HG03060 (cell line): ENCODE results near the gene ARL6IP4.

Experiments
- ATAC-seq: cut with Tn5 transposase; IDR thresholded peaks from one replicate; pipeline ENCODE4 v1.9.1; 2021; ENCODE audit warnings: low read depth, moderate number of reproducible peaks; ENCODE audit not compliant: unreplicated experiment

ARL6IP4 gene

GRCh38 chr12:122977655-122978392 is 2.7 kb upstream of the ARL6IP4 start:
- no peak for ATAC-seq

GRCh38 chr12:122978507-122978955 is 1.9 kb upstream of the ARL6IP4 start:
- ATAC-seq = no peak

GRCh38 chr12:122979001-122979907 is 1.2 kb upstream of the ARL6IP4 start:
- ATAC-seq = no peak

DNA sequence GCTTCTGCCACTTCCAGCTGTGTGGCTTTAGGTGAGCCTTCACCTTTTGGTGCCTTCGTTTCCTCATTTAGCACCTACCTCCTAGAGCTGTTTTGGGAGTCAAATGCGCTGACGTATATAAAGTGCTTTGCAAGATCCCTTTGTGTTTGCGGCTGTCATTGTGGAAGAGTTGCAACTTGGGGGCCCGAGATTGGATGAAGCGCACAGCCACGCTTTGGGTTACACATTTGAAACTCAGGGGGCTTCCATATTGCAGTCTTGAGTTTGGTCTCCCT is 636 bp upstream of the ARL6IP4 start:
- ATAC-seq = no peak

DNA sequence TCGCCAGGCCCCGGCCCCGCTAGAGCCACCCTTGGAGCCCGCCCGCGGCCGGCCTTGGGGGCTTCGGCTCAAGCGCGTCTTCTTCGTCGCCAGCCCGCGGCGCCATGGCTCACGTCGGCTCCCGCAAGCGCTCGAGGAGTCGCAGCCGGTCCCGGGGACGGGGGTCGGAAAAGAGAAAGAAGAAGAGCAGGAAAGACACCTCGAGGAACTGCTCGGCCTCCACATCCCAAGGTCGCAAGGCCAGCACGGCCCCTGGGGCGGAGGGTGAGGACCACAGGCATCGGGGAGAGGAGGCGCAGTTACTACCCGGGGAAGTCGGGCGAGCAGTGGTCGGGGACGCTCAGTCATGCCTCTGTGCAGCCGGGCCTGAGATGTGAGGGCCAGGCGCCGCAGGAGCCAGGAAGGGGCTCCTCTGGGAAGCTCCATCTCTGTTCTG is 573 bp downstream of the ARL6IP4 start:
- ATAC-seq = no peak

DNA sequence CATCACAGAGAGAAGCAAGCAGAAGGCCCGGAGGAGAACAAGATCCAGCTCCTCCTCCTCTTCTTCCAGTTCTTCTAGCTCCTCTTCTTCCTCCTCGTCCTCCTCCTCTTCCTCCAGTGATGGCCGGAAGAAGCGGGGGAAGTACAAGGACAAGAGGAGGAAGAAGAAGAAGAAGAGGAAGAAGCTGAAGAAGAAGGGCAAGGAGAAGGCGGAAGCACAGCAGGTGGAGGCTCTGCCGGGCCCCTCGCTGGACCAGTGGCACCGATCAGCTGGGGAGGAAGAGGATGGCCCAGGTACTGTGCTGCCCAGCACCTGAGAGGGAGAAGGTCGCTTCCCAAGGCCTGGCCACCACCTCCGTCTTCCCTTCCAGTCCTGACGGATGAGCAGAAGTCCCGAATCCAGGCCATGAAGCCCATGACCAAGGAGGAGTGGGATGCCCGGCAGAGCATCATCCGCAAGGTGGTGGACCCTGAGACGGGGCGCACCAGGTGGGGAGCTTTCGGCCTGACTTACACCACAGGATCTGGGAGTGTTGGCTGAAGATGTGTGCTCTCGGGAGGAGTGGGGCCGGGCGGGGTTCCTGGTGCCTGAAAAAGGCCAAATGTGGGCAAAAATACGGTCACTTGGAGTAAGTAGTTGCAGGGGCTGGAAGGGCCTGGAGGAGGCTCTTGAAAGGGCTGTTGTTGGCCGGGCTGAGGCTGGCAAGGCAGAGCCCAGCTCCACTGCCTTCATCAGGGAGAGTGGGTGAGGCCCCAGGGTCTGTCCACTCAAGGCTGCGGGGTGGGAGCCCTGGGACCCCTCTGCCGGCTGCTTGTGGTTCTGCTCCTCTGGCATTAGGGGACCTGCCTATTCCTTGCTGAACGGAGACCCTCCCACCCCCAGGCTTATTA is 1.4 kb downstream of the ARL6IP4 start:
- ATAC-seq = no peak

DNA sequence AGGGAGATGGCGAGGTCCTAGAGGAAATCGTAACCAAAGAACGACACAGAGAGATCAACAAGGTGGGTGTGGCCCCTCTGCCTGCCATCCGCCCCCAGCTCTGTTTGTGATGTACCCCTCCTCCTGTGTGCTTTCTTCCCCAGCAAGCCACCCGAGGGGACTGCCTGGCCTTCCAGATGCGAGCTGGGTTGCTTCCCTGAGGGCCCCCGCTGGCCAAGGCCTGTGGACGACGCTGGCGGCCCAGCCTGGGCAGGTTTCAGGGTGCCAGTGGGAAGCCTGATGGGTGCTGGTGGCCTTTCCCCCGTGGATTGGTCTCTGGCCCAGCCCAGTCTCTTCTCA is 2.0 kb downstream of the ARL6IP4 start:
- ATAC-seq = no peak

DNA sequence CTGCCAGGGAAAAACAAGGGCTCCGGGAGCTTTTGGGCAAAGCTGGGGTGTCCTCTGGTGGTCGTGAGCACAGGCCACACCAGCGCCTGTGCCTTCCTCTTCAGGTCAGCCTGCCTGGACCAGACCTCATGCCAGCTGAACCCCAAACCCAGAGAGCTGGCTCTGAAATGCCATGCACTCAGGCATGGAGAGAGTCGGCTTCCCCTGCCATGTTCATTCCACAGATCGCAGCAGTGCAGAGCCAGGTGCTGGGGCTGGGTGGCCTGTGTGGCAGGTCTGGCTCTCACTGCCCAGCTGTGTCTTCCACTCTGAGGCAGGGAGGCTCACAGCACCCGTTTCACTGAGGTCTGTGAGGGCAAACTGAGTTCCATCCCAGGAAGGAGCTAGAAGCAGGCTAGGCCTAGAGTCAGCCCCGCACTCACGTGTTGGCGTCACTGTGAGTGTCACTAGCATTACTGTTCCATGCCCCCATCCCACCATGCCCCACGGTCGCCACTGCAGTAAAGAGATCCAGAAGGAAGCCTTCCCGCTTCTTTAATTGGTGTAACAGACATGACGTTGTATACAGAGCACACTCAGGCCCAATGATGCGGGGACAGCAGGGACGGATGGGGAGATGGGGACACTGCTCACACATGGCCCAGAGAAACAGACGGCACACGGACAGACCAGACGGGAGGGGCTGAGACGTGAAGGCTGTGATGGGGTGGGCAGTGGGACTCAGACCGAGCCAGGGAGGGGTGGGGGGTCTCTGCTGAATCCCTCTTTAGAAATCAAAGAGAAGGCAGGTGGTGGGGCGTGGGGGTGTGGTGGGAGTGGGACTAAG is 2.7 kb downstream of the ARL6IP4 start:
- no peak for ATAC-seq

DNA sequence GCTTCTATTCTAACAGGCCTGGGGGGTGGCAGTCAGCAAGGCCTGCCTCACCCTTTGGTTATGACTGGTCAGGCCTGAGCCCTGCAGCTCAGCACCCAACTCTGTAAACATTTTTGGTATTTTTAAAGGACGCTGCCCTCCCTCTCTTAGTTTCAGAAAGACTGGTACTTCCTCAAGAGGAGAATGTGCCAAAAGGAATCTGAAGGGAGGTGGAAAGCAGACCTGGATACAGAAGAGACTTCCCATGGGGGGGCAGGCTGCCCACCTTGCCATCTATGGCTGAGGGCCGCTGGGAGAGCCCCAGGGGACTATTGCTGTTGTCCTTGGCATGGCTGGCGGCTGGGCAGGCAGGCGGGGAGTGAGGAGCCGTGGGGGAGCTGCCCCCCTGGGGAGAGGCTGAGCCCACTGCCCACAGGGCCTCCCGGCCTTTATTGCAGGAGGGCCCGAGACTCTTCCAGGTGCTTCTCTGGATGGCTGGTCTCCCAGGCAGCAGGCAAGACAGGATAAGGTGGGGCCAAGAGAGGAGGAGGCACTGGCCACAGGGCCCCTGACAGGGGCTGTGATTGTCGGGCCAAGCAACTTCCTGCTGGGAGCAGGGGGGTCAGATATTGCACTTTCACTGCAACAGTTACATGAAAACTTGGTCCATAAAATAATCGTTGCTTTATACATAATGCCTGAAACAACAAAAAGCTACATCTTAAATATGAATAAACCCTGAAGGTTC is 3.5 kb downstream of the ARL6IP4 start:
- ATAC-seq = no peak

DNA sequence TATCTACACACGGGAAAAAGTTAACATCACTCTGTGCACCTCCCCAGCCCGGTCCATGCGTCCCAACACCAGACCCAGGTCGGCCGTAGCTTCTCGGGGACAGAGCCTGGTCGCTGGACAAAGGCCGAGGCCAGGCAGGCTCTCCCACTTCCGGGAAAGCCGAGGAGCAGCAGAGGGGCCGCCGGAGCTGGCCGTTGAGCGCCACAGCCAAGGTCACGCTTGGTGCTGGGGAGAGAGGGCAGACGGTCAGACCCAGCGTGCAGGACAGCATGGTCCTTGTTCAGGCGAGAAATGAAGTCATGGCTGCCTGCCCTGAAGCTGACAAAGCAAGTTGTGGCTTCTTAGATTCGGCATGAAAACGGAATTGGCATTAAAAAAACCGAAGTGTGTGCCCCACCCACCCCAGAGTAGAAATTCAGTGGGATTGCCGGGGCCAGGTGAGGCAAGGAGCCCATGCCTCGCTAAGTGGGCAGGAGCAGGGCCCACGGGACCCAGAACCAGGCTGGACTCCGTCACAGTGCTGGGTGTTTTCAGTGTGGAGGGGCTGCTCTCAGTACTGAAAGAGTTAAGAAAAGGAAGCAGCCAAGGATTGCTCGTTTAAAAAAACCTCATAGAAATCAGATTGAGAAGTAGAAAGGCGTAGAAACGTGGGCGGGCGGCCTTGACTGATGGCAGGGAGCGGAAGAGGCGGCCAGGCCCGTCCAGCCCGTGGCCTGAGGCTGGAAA is 4.3 kb downstream of the ARL6IP4 start:
- ATAC-seq = no peak

DNA sequence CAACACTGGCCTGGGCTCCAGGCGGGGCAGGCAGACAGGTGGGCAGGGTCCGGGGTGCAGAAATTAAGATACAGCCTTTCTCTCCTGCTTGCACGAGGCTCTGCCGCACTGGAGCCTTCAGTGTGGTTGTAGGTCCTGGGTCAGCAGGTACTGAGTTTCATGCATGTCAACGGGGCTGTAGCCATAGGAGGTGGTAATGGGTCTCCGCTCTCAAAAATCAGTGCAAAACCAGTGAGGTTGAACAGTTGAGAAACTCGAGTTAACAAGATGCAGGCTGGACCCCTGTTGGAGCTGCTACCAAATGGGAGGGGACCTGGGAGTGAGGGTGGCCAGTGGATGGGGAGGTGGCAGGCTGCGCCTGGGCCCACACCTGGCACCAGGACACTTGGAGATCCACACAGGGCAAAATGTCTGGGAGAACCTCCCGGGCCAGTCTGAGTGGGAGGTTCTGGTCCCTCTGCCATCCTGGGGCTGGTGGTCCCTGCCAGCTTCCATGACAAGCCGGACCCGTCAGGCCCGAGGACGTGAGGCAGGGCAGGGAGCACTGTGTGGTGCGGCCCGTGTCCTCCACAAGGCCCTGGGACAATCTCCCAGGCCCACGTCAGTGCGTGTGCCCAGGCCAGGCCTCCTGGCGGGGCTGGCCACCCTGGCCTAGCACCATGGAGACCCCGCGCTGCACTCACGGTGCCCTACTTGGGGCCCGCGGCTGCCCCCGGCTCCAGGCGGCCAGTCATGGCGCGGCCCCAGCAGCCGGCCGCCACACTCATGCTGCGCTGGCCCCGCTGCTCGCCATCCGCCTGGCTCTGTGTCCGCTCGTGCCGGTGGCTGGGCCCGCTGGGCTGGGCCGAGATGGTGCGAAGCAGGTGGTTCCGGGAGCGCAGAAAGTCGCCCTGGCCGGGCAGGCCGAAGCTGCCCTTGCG is 5.1 kb downstream of the ARL6IP4 start:
- ATAC-seq = no peak

GRCh38 chr12:122986258-122986871 is 5.9 kb downstream of the ARL6IP4 start:
- no peak for ATAC-seq

- ATAC-seq = no peak
These were observed 6.8 kb downstream of the ARL6IP4 start for GRCh38 chr12:122987086-122987951.

DNA sequence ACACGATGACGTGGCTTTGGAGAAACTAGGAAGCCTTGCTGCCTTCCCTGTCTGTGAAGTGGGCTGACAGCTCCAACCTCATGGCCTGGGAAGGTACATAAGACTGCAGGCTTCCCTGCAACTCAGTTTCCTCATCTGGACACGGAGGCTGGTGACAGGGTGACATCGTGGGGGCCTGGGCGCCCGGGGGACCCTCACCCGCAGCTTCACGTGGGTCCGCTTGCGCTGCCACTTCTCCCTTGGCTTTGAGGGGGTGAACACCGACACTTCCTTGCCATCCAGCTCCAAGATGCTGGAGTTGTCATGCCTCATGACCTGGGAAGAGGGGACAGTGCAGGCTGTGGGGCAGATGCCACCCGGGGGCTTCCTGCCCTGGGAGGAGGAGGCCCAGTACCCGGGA is 7.6 kb downstream of the ARL6IP4 start:
- ATAC-seq = no peak

GRCh38 chr12:122988612-122989212 is 8.2 kb downstream of the ARL6IP4 start:
- ATAC-seq = no peak

DNA sequence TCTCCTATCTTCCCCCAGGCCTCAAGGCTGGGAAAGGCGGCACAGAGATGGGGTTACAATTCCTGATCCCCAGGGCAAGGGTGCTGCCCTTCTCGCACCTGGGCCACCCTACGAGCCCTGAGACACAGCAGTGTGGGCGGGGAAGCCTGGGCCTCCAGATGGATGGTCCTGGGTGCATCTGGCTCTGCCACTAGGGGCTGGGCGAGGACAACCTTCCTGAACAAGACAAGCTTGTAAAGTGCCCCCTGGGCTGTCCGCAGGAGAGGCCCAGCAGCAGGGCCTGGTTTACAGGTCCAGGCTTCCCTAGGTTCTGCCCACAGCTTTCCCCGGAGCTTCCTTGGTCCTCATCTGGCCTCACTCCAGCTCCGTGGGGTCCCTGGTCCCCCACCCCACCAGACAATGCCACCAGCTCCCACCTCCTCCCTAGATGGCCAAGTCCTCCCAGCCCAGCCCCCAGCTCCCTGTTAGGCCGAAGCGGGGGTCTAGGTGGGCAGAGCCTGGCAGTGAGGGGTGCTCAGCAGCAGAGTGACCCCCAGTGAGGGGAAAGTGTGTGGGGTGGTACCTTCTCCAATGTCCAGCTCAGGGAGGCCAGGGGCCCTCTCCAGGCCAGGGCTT is 8.9 kb downstream of the ARL6IP4 start:
- no peak for ATAC-seq
